CD4-positive, alpha-beta T cell treated with Interleukin-17A for 1 hour (primary cell): ENCODE results near the gene PRSS38.

Experiments used
- DNase-seq: peaks from one replicate; pipeline ENCODE4 v3.0.0-alpha.2; 2020

The PRSS38 gene

DNA sequence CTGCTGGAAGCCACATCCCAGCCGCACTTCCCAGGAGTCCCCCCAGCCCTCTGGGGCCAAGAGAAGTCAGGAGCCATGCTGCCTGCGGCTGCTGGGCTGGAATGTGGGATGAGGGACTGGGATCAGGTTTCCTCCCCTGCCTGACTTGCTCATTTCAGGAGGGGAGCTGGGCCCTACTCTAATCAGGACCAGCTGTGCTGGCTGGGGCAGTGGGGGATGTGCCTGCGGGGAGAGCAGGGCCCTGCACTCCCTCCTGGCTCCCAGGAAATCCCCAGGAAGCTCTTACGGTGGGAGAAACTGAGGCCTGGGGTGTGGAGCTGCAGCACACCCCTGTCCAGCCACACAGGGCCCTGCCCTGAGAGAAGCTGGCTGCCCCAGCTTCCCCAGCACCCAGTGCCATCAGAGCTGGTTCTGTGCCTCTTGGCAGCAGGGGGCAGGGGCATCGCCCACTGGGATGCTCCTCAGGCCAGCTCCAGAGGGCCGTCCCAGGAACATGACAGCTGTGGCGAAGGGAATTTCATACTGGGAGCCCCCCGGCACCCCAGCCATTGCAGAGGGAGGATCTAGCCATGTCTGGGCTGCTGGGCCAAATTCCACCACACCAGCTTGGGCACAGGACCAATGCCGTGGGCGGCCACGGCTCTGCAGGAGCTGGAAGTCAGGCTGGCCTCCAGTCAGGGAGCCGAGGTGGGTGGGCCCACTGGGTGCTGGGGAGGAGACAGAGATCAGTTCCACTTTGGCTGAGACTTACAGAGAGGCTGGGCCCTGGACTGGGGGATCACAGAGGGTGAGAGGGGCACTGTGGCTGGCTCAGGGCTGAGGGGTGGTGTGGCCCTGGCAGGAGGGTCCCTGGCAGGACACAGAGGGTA lies 21.3 kb upstream of the PRSS38 start:
- DNase-seq = no peak

GRCh38 chr1:227794817-227795192 lies 20.7 kb upstream of the PRSS38 start:
- DNase-seq = no peak

DNA sequence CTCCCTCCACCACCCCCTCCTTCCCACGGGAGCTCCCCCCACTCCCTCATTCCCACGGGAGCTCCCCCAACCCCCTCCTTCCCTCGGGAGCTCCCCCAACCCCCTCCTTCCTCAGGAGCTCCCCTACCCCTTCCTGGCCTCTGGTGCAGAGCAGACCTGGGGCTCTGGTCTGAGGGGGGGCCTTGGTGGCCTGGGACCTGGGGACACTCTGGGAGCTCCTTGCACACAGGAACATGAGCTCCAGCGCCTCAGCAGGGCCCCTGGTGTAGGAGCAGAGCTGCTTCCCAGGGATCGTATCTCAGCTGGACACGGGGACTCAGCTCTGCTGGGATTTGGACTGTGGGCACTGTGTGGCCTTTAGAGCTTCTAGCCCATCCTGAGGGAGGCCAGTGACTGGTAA lies 19.7 kb upstream of the PRSS38 start:
- DNase-seq = no peak

GRCh38 chr1:227796359-227796915 lies 19.0 kb upstream of the PRSS38 start:
- no peak for DNase-seq

DNA sequence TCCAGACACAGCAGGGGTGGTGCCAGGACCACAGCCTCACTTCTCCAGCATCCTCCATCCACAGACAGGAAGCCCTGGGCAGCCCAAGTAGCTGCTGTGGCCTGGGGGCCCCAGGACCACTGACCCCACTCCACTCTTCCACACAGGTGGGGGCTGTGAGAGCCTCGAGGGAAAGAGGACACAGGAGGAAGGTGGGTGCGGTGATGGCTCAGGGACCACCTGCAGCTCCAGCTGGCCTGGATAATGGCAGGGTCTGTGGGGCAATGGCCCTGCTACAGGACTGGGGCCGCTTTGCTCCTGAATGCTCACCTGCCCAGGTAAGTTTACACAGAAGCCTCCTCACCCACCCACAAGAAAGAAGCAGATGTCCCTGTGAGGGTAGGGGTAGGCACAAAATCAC lies 18.3 kb upstream of the PRSS38 start:
- DNase-seq = no peak

- no peak for DNase-seq
These were observed 17.9 kb upstream of the PRSS38 start for GRCh38 chr1:227797625-227798024.

DNA sequence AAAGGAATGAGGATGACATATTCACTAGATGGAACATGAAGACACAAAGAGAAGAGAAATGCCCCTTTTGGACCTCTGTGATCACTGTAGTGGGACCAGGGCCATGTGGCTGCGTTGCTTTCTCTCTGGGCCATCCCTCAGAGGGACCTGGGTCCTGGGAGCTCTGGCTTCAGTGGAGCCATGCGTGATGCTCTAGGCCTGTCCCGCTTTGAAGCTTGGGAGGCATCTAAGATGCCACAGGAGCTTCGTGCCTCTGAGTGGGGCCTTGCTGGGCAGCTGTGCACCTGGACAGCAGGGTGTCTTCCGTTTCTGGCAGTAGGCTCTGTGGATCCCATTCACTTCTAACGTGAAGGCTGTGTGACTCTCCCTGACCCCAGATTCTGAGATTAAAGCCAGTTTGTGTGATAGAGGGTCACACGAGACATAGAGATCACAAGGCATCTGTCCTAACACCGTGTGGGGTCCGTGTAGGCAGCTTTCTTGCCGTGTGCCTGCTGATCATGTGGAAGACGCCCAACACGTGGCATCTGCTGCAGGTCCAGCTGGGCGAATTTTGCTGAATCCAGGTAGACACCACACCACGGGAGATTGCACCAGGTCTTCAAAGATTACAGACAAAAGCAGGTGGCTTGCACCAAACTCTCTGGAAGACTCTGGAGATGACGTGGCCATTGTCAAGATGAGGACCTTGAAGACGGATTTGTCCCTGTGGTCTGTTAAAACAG lies 17.2 kb upstream of the PRSS38 start:
- no peak for DNase-seq

GRCh38 chr1:227799756-227800155 lies 15.7 kb upstream of the PRSS38 start:
- no peak for DNase-seq

DNA sequence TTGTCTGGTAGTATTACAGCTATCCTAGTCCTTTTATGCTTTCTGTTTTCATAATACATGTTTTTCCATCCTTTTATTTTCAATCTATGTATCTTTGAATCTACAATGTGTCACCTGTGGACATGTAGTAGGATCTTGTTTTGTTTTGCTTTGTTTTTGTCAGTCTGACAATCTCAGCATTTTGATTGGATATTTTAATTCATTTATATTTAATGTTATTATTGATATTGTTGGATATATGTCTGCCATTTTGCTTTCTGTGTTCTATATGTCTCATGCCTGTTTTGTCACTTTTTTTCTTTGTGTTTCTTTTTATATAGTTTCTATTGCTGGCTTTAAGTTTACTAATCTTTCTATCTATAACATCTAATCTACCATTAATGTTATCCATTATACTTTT lies 11.5 kb upstream of the PRSS38 start:
- no peak for DNase-seq

DNA sequence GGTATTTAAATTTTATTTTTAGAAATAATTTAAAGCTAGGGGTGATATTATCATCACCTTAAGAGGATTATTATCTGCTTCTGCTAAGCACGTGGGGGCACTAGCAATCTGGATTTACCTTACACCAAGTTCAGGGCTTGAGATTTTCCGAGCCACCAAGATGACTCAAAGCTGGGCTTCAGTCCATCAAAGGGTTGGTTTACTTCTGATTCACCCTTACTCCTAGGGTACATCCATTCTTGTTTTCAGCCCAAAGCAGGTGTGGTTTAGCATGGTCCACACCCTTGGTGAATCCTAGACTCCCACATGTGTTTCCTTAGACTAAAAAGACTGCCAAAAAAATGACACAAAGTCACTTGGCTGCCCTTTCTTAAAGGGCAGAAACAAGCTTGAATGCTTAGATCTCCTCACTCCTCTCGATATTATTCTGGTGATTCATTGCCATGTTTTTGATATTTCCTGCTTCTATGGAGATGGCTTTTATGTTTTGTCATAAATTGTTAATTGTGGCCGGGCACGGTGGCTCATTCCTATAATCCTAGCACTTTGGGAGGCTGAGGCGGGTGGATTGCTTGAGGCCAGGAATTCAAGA lies 9.8 kb upstream of the PRSS38 start:
- DNase-seq = no peak

DNA sequence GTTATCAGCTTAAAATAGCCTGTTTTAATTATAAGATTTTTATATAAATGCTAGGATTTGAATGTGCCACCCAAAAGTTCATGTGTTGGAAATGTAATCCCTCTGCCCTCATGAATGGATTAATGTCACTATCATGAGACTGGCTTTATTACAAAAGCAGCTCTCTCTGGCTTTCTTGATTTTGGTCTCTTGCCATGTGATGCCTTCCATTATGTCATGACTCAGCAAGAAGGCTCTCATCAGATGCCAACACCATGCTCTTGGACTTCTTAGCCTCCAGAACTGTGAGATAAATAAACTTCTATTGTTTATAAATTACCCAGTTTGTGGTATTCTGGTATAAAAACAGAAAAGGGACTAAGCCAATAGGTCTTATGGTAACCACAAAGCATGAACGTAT lies 6.9 kb upstream of the PRSS38 start:
- no peak for DNase-seq

DNA sequence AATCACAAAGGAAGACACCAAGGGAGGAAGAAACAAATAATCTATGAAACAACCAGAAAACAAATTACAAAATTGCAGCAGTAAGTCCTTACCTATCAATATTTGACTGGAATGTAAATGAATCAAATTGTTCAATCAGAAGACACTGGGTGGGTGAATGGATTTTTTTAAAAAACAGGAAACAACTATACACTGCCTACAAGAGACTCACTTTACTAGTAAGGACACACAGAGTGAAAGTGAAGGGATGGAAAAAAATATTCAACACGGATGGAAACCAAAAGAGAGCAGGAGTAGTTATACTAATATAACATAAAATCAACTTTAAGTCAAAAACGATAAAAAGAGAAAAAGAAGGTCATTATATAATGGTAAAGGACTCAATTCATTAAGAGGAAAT lies 6.4 kb upstream of the PRSS38 start:
- DNase-seq = no peak

GRCh38 chr1:227813962-227814361 lies 1.5 kb upstream of the PRSS38 start:
- no peak for DNase-seq

- DNase-seq = peak; percentile 20
These were observed 1.4 kb downstream of the PRSS38 start for GRCh38 chr1:227816750-227817446.

DNA sequence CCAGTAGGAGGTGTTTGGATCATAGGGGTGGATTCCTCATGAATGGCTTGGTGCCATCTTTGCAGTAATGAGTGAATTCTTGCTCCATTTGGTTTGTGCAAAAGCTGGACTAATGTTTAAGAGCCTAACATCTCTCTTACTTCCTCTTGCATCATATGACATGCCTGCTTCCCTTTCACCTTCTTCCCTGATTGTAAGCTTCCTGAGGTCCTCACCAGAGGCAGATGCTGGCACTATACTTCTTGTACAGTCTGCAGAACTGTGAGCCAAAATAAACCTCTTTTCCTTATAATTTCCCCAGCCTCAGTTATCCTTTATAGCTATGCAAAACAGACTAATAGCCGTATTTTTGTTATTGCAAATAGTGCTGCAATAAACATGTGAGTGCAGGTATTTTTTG lies 8.1 kb downstream of the PRSS38 start:
- no peak for DNase-seq

DNA sequence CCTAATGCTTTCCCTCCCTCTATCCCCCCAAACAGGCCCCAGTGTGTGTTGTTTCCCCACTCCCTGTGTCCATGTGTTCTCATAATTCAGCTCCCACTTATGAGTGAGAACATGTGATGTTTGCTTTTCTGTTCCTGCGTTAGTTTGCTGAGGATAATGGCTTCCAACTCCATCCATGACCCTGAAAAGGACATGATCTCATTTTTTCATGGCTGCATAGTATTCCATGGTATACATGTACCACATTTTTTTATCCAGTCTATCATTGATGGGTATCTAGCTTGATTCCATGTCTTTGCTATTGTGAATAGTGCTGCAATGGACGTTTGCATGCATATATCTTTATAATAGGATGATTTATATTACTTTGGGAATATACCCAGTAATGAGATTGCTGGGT lies 8.7 kb downstream of the PRSS38 start:
- no peak for DNase-seq

DNA sequence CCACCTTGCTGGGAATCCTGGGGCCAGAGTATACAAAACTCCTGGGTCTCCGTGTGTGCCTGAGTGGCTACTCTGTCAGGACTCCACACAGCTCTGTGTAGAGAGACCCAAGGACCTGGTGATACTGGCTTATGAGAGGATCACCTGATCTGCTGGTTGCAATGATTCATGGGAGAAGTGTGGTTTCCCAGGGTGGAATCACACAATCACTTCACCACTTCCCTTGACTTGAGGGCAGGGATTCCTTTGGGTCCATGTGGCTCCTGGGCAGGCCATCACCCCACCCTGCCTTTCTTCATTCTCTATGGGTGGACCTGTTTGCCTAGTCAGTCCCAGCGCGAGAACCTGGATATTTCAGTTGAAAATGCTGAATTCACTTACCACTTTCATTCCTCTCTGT lies 13.3 kb downstream of the PRSS38 start:
- no peak for DNase-seq

DNA sequence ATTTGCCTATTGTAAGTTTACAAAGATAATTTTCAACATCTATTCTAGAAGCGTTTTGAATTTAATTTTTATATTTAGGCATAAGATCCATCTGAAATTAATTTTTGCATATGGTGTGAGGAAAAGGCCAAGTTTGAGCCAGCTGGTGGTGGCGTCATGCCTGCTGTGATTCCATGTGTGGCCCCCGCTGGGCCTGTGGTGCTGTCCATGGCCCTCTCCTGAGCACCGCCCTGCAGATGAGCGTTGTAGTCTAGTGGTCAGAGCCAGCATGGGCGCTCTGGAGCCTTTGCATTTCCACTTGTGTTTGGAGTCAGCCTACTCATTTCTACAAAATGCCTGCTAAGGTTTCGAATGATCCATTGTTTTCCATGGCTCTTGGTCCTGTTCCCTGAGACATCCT lies 22.7 kb downstream of the PRSS38 start:
- no peak for DNase-seq

DNA sequence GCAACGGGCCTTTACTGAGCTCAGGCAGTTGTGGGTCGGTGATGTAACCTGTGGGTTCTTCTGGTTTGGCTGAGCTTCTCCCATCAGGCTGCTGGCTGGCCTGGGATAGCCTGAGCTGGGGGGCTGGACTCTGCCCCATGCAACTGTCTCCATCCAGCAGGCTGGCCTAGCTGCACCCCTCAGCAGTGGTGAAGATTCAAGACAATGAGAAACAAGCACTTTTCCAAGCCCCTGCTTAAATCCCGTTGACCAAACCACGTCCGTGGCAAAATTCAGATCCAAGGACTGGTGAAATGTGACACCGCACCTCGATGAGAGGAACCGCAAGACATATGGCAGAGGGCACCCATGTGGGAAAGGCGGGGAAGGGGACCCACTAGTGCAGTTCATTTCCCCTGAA lies 25.6 kb downstream of the PRSS38 start:
- no peak for DNase-seq

- DNase-seq = peak; percentile 8
These were observed 29.1 kb downstream of the PRSS38 start for GRCh38 chr1:227844320-227845146.

DNA sequence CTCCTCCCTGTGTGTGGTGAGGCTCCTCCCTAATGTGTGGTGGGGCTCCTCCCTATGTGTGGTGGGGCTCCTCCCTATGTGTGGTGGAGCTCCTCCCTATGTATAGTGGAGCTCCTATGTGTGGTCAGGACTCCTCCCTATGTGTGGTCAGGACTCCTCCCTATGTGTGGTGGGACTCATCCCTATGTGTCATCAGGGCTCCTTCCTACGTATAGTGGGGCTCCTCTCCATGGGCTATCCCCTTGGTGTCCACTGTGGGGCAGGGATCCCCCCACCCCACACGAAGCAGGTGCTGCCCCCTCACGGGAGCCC lies 29.6 kb downstream of the PRSS38 start:
- DNase-seq = peak; percentile 2

DNA sequence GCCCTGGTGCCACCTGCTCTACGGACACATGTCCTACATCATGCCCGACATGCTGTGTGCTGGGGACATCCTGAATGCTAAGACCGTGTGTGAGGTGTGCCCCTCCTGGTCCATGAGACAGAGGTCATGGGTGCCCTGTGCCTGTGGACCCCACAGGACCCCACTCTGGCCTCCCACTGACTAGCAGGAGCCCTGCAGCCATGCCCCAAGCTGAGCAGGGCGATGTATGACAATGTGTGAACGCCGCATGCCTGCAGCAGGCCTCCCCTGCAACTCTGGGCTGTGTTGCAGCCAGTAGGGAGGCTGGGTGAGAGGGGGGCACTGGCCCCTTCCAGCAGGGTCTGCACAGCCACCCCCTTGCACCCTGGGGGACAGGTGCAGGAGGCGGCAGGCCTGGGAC lies 30.0 kb downstream of the PRSS38 start:
- DNase-seq = no peak
